Endothelial cell of umbilical vein (primary cell): ENCODE results near the gene DIABLO. TPM values are rescaled to one million over a fixed set of nuclear protein-coding genes. Genes with fewer than 3 reads are reported as not detected.

Experiments
- BruUV-seq: library from RNA; stranded (reverse); fragments of 400-500 nt; replicated peaks from 2 replicates; lab custom pipeline; 2021; lab: Mats Ljungman, UMichigan
- CTCF ChIA-PET: fragments of 300-600, 350-600 bp; sonication (Branson Sonifier 250); formaldehyde crosslinking; loops from one replicate; lab custom pipeline; 2021; ENCODE audit warnings: antibody characterized with exemption, inconsistent platforms; lab: Charles Lee
- POLR2A ChIA-PET: fragments of 300-600, 350-600 bp; sonication (Branson Sonifier 250); formaldehyde crosslinking; loops from one replicate; lab custom pipeline; 2021; ENCODE audit warnings: antibody characterized with exemption, inconsistent platforms; lab: Charles Lee
- DNase-seq: peaks from one replicate; pipeline ENCODE4 v3.0.0-alpha.2; 2011; ENCODE audit warnings: low read depth, low spot score
- FAIRE-seq: peaks from 2 replicates; lab custom pipeline; 2011; peaks lifted over from hg19 to GRCh38; lab: Jason Lieb, UNC
- H2AFZ ChIP-seq: 2 replicates; pipeline ENCODE4 v1.6.0; 2012; ENCODE audit warnings: low read depth, low read length, control low read depth, inconsistent platforms
- H3K27ac ChIP-seq: 2 replicates; pipeline ENCODE4 v1.5.1; 2011; ENCODE audit warnings: low read depth, mild to moderate bottlenecking, control low read depth, low read length, moderate library complexity; ENCODE audit not compliant: insufficient read depth
- H3K27me3 ChIP-seq, 2 experiments: 2 replicates each; pipeline versions ENCODE4 v1.6.0 to v1.6.1; 2011; ENCODE audit warnings: low read length in 2 of 2, mixed read lengths in 1 of 2; ENCODE audit not compliant: control insufficient read depth in 2 of 2, insufficient read depth in 2 of 2
- H3K36me3 ChIP-seq, 2 experiments: 2 replicates in 1 of 2; 3 replicates in 1 of 2; pipeline ENCODE4 v1.5.1; 2011; ENCODE audit warnings: low read length in 2 of 2, mild to moderate bottlenecking in 1 of 2, moderate library complexity in 1 of 2; ENCODE audit not compliant: control insufficient read depth in 2 of 2, insufficient read depth in 2 of 2; ENCODE audit errors: extremely low read depth in 1 of 2
- H3K4me1 ChIP-seq: 3 replicates; pipeline ENCODE4 v1.5.1; 2011; ENCODE audit warnings: mild to moderate bottlenecking, low read length; ENCODE audit not compliant: control insufficient read depth, insufficient read depth; ENCODE audit errors: extremely low read depth
- H3K4me2 ChIP-seq: 2 replicates; pipeline ENCODE4 v1.6.1; 2011; ENCODE audit warnings: low read length, control low read depth, mixed read lengths; ENCODE audit not compliant: insufficient read depth
- H3K4me3 ChIP-seq, 3 experiments: fragments of 200-600 bp in 1 of 3; sonication (generic), shearing (Covaris generic) in 1 of 3; replicated peaks in 1 of 3; 2 replicates each; pipeline ENCODE4 v1.5.1; 2011 to 2016; ENCODE audit warnings: control low read depth in 3 of 3, low read length in 3 of 3, mild to moderate bottlenecking in 2 of 3, inconsistent platforms in 1 of 3, low read depth in 1 of 3, moderate library complexity in 1 of 3; ENCODE audit not compliant: insufficient read depth in 1 of 3
- H3K79me2 ChIP-seq: 2 replicates; pipeline ENCODE4 v1.6.0; 2012; ENCODE audit warnings: low read length, inconsistent platforms; ENCODE audit not compliant: control insufficient read depth, insufficient read depth
- H3K9ac ChIP-seq: replicated peaks from 2 replicates; pipeline ENCODE3; 2011; ENCODE audit warnings: low read length, control low read depth; ENCODE audit not compliant: insufficient read depth; ENCODE audit errors: extremely low read depth
- H3K9me1 ChIP-seq: replicated peaks from 3 replicates; pipeline ENCODE4 v1.6.0; 2011; ENCODE audit warnings: mild to moderate bottlenecking, low read length; ENCODE audit not compliant: control insufficient read depth, insufficient read depth; ENCODE audit errors: extremely low read depth
- H3K9me3 ChIP-seq: replicated peaks from 2 replicates; pipeline ENCODE4 v1.5.1; 2012; ENCODE audit warnings: low read length, inconsistent platforms; ENCODE audit not compliant: control insufficient read depth, insufficient read depth
- H4K20me1 ChIP-seq: replicated peaks from 2 replicates; pipeline ENCODE3; 2011; ENCODE audit warnings: mild to moderate bottlenecking, low read length; ENCODE audit not compliant: control insufficient read depth, insufficient read depth; ENCODE audit errors: extremely low read depth
- CTCF ChIP-seq, 2 donors: IDR thresholded peaks; 1 replicate in 1 of 2; 2 replicates in 1 of 2; pipeline ENCODE4 v1.5.1; 2011; ENCODE audit warnings: low read length in 2 of 2, mild to moderate bottlenecking in 2 of 2, moderate library complexity in 2 of 2, control low read depth in 1 of 2, inconsistent platforms in 1 of 2, low read depth in 1 of 2; ENCODE audit not compliant: insufficient read depth in 1 of 2; ENCODE audit errors: extremely low read depth in 1 of 2
- EZH2 ChIP-seq: IDR thresholded peaks from 2 replicates; pipeline ENCODE4 v1.6.1; 2012; ENCODE audit warnings: borderline replicate concordance, low read depth, mild to moderate bottlenecking, moderate library complexity, low read length, inconsistent platforms; ENCODE audit not compliant: severe bottlenecking
- FOS ChIP-seq: IDR thresholded peaks from 2 replicates; pipeline ENCODE4 v1.6.1; 2011; ENCODE audit warnings: mild to moderate bottlenecking, low read length, moderate library complexity, borderline replicate concordance; ENCODE audit not compliant: insufficient read depth
- GATA2 ChIP-seq: IDR thresholded peaks from 2 replicates; pipeline ENCODE4 v1.7.0; 2011; ENCODE audit warnings: low read depth, mild to moderate bottlenecking, moderate library complexity, mixed read lengths, low read length; ENCODE audit not compliant: insufficient read length, insufficient read depth
- JUN ChIP-seq: IDR thresholded peaks from 2 replicates; pipeline ENCODE4 v1.6.1; 2011; ENCODE audit warnings: borderline replicate concordance, low read depth; ENCODE audit not compliant: insufficient read length, insufficient read depth
- MAX ChIP-seq: IDR thresholded peaks from 2 replicates; pipeline ENCODE4 v1.6.1; 2011; ENCODE audit not compliant: insufficient read depth, insufficient read length
- MYC ChIP-seq: IDR thresholded peaks from one replicate; pipeline ENCODE4 v1.6.1; 2011; ENCODE audit warnings: mild to moderate bottlenecking, low read depth, low read length
- POLR2A ChIP-seq: IDR thresholded peaks from 2 replicates; pipeline ENCODE4 v1.6.1; 2012; ENCODE audit warnings: low read depth, mild to moderate bottlenecking, control low read depth, low read length
- POLR2AphosphoS5 ChIP-seq: IDR thresholded peaks from 2 replicates; pipeline ENCODE4 v1.6.1; 2012; ENCODE audit warnings: low read depth, mild to moderate bottlenecking, control low read depth, low read length, moderate library complexity; ENCODE audit not compliant: insufficient read depth
- dilution Hi-C: fragments of 300-500 bp; cut with MboI; formaldehyde crosslinking; loops from one replicate; pipeline ENCODE4 v1.15.0; 2019; ENCODE audit warnings: low sequenced_read_pairs; ENCODE audit not compliant: extremely low pct_ligation_motif_present
- intact Hi-C: fragments of 100-400 bp; cut with micrococcal nuclease; formaldehyde crosslinking; loops from one replicate; pipeline ENCODE4 v1.10.0; 2022
- polyA plus RNA-seq, 4 experiments: library from polyadenylated mRNA; depleted of rRNA in 3 of 4; stranded (reverse) in 3 of 4; unstranded in 1 of 4; fragments of >200 nt; gene quantifications; 2 replicates each; pipeline versions ENCODE4 v1.2.1 to v1.2.3, GENCODE V29; 2011 to 2012; ENCODE audit warnings: missing spikeins in 1 of 4
- total RNA-seq: library from RNA; stranded (reverse); gene quantifications from 2 replicates; pipeline ENCODE4 v1.2.3, GENCODE V29; 2021

DIABLO gene
- total and polyA plus RNA-seq, 2 donors (not counting 3 experiments of a cell fraction or from before 2014, with no cell fraction given): 49.9 to 55.4 TPM

- H3K27me3 ChIP-seq: no peaks in the 10 kb centered on the region
- DNase-seq: no peak
- intact Hi-C loops (no loop called here), dilution Hi-C loops (no loop called here)
- no peaks in the 10 kb centered on the region for H3K9me1 ChIP-seq
- H3K4me3 ChIP-seq: no peak overlapping the region
- CTCF ChIA-PET: no interaction called here
- POLR2A ChIA-PET: no interaction called here
- H4K20me1 ChIP-seq: no peaks in the 10 kb centered on the region
- H3K9ac ChIP-seq: no peak overlapping the region
- FAIRE-seq: no peak
- no peak overlapping the region for H3K27ac ChIP-seq
- H3K79me2 ChIP-seq: no peaks in the 10 kb centered on the region
- H3K9me3 ChIP-seq: no peaks in the 10 kb centered on the region
- H3K36me3 ChIP-seq: peaks cover 2 to 9% of the 10 kb centered on the region in 2 experiments
- H2AFZ ChIP-seq: no peak overlapping the region
- no TSS peak for BruUV-seq
- no peak overlapping the region for H3K4me2 ChIP-seq
- no peak for TF ChIP-seq JUN
- no peak for TF ChIP-seq FOS
- TF ChIP-seq POLR2A: no peak
- TF ChIP-seq MAX: no peak
- no peak for TF ChIP-seq POLR2AphosphoS5
- TF ChIP-seq CTCF (IDR thresholded peaks at IDR 0.05; ENCODE audit: extremely low read depth in 1 of 2, insufficient read depth in 1 of 2, low read depth in 1 of 2, low read length in 2 of 2): no peak
- TF ChIP-seq EZH2: no peak
- TF ChIP-seq MYC: no peak
- no peak for TF ChIP-seq GATA2
- H3K4me1 ChIP-seq: no peaks in the 10 kb centered on the region
Observed at GRCh38 chr12:122232691-122233090, 6.8 kb upstream of the DIABLO start.
